Brain microvascular endothelial cell (primary cell): ENCODE measurements around the gene SLC1A7.

Experiments
- DNase-seq: peaks from one replicate; pipeline ENCODE4 v3.0.0-alpha.2; 2020
- H3K27ac ChIP-seq: fragments of 250-450 bp; sonication (Bioruptor Pico); 2 replicates; pipeline ENCODE4 v1.5.1; 2020; ENCODE audit warnings: mild to moderate bottlenecking, moderate library complexity
- H3K27me3 ChIP-seq: fragments of 250-450 bp; sonication (Bioruptor Pico); replicated peaks from 2 replicates; pipeline ENCODE4 v1.5.1; 2020; ENCODE audit warnings: mild to moderate bottlenecking
- H3K36me3 ChIP-seq: fragments of 250-450 bp; sonication (Bioruptor Pico); replicated peaks from 2 replicates; pipeline ENCODE4 v1.5.1; 2020; ENCODE audit warnings: mild to moderate bottlenecking
- H3K4me3 ChIP-seq: 2 replicates; pipeline ENCODE4 v1.5.1; 2011; ENCODE audit warnings: low read depth, mild to moderate bottlenecking, control low read depth, low read length, moderate library complexity
- CTCF ChIP-seq: IDR thresholded peaks from 2 replicates; pipeline ENCODE4 v1.5.1; 2011; ENCODE audit warnings: low read depth, mild to moderate bottlenecking, moderate library complexity, low read length, control low read depth, inconsistent platforms; ENCODE audit errors: missing control alignments
- in situ Hi-C: cut with HindIII; loops from 2 replicates; pipeline ENCODE4 v1.10.0; 2017; ENCODE audit warnings: low sequenced_read_pairs, low pct_ligation_motif_present

The SLC1A7 gene

GRCh38 chr1:53088616-53089300, 53.7 kb downstream of the SLC1A7 start:
- in situ Hi-C loops, result no loop called here
- Histone ChIP-seq H3K4me3 (no peak overlapping the region), H3K27me3 (no peaks in the 10 kb centered on the region), H3K27ac (no peak overlapping the region), H3K36me3 (no peaks in the 10 kb centered on the region)
- TF ChIP-seq CTCF, result no peak
- no peak for DNase-seq

GRCh38 chr1:53087332-53088285, 54.8 kb downstream of the SLC1A7 start:
- no peaks in the 10 kb centered on the region for H3K36me3 ChIP-seq
- in situ Hi-C loops, result no loop called here
- H3K27ac ChIP-seq, result no peak overlapping the region

GRCh38 chr1:53086491-53087070, 55.9 kb downstream of the SLC1A7 start:
- Histone ChIP-seq H3K36me3 (no peaks in the 10 kb centered on the region), H3K4me3 (no peak overlapping the region), H3K27me3 (no peaks in the 10 kb centered on the region), H3K27ac (no peak overlapping the region)
- no peak for TF ChIP-seq CTCF
- DNase-seq, result no peak
- in situ Hi-C loops, result no loop called here

More at GRCh38 chr1:53087332-53088285, 54.8 kb downstream of the SLC1A7 start:
- H3K4me3 ChIP-seq, result no peak overlapping the region
- TF ChIP-seq CTCF, result no peak
- H3K27me3 ChIP-seq, result no peaks in the 10 kb centered on the region
- DNase-seq, result no peak

GRCh38 chr1:53085405-53085804, 57.0 kb downstream of the SLC1A7 start:
- H3K27ac ChIP-seq, result no peak overlapping the region
- DNase-seq, result no peak
- H3K4me3 ChIP-seq, result no peak overlapping the region
- no peak for TF ChIP-seq CTCF
- H3K27me3 ChIP-seq, result no peaks in the 10 kb centered on the region
- in situ Hi-C loops, result no loop called here
- H3K36me3 ChIP-seq, result no peaks in the 10 kb centered on the region

- Histone ChIP-seq H3K27ac (no peak overlapping the region), H3K36me3 (no peaks in the 10 kb centered on the region), H3K4me3 (no peak overlapping the region), H3K27me3 (no peaks in the 10 kb centered on the region)
- no peak for DNase-seq
- no peak for TF ChIP-seq CTCF
- in situ Hi-C loops, result no loop called here
Measured at GRCh38 chr1:53084589-53084971, 57.9 kb downstream of the SLC1A7 start.
